Measurements from ENCODE around the gene DUSP18.
"Not testable (repeated sequence)": the region's sequence is repeated elsewhere in the genome, so short reads cannot be mapped to it uniquely, and the experiment has no call there.

The DUSP18 gene

GRCh38 chr22:30640361-30640760 is 27.3 kb downstream of the DUSP18 start:
- no peak for DNase-seq (ENCODE audit: low read depth in 2 of 2)

- DNase-seq (ENCODE audit: low read depth in 2 of 2), result no peak
These were observed 30.0 kb downstream of the DUSP18 start for GRCh38 chr22:30637701-30638114.

- no peak for DNase-seq (ENCODE audit: low read depth in 2 of 2)
These were observed 31.2 kb downstream of the DUSP18 start for GRCh38 chr22:30636226-30637077.

- DNase-seq (ENCODE audit: low read depth in 2 of 2), result peak; percentile 93 to 94
These were observed 32.1 kb downstream of the DUSP18 start, which contains the start of gene SLC35E4 for GRCh38 chr22:30635273-30636225. SLC35E4 (plus strand) TSS chr22:30635781; CDS start chr22:30636451, 670 bp downstream.

- peak; percentile 85 to 86 for DNase-seq (ENCODE audit: low read depth in 2 of 2)
These were observed 33.0 kb downstream of the DUSP18 start for GRCh38 chr22:30634471-30635233.

GRCh38 chr22:30631469-30631868 is 36.2 kb downstream of the DUSP18 start:
- not testable (repeated sequence) for DNase-seq (ENCODE audit: low read depth in 2 of 2)

GRCh38 chr22:30628491-30628890 is 39.2 kb downstream of the DUSP18 start:
- no peak for DNase-seq (ENCODE audit: low read depth in 2 of 2)

GRCh38 chr22:30627471-30627870 is 40.2 kb downstream of the DUSP18 start:
- no peak for DNase-seq (ENCODE audit: low read depth in 2 of 2)

GRCh38 chr22:30626413-30626812 is 41.3 kb downstream of the DUSP18 start:
- no peak for DNase-seq (ENCODE audit: low read depth in 2 of 2)

GRCh38 chr22:30619909-30620308 is 47.8 kb downstream of the DUSP18 start:
- not testable (repeated sequence) for DNase-seq (ENCODE audit: low read depth in 2 of 2)

GRCh38 chr22:30617819-30618218 is 49.9 kb downstream of the DUSP18 start:
- no peak for DNase-seq (ENCODE audit: low read depth in 2 of 2)

- DNase-seq (ENCODE audit: low read depth in 2 of 2), result no peak
These were observed 52.1 kb downstream of the DUSP18 start for GRCh38 chr22:30615543-30615954.

- DNase-seq (ENCODE audit: low read depth in 2 of 2), result no peak
These were observed 52.8 kb downstream of the DUSP18 start for GRCh38 chr22:30614879-30615278.

GRCh38 chr22:30614268-30614667 is 53.4 kb downstream of the DUSP18 start:
- no peak for DNase-seq (ENCODE audit: low read depth in 2 of 2)

GRCh38 chr22:30612789-30613188 is 54.9 kb downstream of the DUSP18 start:
- no peak for DNase-seq (ENCODE audit: low read depth in 2 of 2)
